Spleen (tissue), 11 donors: ENCODE measurements around the gene ZNF469. TPM values are rescaled to one million over a fixed set of nuclear protein-coding genes. Genes with fewer than 3 reads are reported as not detected.
"Not testable (repeated sequence)": the region's sequence is repeated elsewhere in the genome, so short reads cannot be mapped to it uniquely, and the experiment has no call there.

ENCODE experiments used
- DNase-seq: peaks from one replicate; pipeline ENCODE4 v3.0.0-alpha.2; 2020
- H3K27ac ChIP-seq, 8 donors: fragments of 200-600 bp; sonication (generic) in 7 of 8; 1 replicate in 4 of 8; 2 replicates in 4 of 8; pipeline versions ENCODE4 v1.5.0 to v1.8.0; 2016 to 2021; ENCODE audit warnings: inconsistent platforms in 4 of 8, mild to moderate bottlenecking in 4 of 8, moderate library complexity in 1 of 8
- H3K27me3 ChIP-seq, 7 donors: fragments of 200-600 bp; sonication (generic) in 6 of 7; replicated peaks in 1 of 7; 1 replicate in 4 of 7; 2 replicates in 3 of 7; pipeline versions ENCODE4 v1.5.0 to v1.8.0; 2016 to 2021; ENCODE audit warnings: inconsistent platforms in 3 of 7, mild to moderate bottlenecking in 1 of 7
- H3K36me3 ChIP-seq, 6 donors: fragments of 200-600 bp; sonication (generic) in 5 of 6; 1 replicate in 4 of 6; 2 replicates in 2 of 6; pipeline versions ENCODE4 v1.5.0 to v1.8.0; 2016 to 2021; ENCODE audit warnings: inconsistent platforms in 2 of 6
- H3K4me1 ChIP-seq, 6 donors: fragments of 200-600 bp; sonication (generic) in 5 of 6; 1 replicate in 3 of 6; 2 replicates in 3 of 6; pipeline versions ENCODE4 v1.5.0 to v1.8.0; 2016 to 2021; ENCODE audit warnings: inconsistent platforms in 3 of 6
- H3K4me3 ChIP-seq, 8 donors: fragments of 200-600 bp; sonication (generic) in 7 of 8; 1 replicate in 4 of 8; 2 replicates in 4 of 8; pipeline versions ENCODE4 v1.5.0 to v1.8.0; 2016 to 2021; ENCODE audit warnings: inconsistent platforms in 4 of 8, mild to moderate bottlenecking in 4 of 8, moderate library complexity in 2 of 8
- H3K9me3 ChIP-seq, 8 donors: fragments of 200-600 bp; sonication (generic) in 7 of 8; 1 replicate in 4 of 8; 2 replicates in 4 of 8; pipeline versions ENCODE4 v1.5.0 to v1.8.0; 2016 to 2021; ENCODE audit warnings: inconsistent platforms in 4 of 8
- POLR2A ChIP-seq, 3 donors: fragments of 450-650 bp; IDR thresholded peaks; one replicate each; pipeline ENCODE4 v1.5.1; 2017; ENCODE audit warnings: antibody characterized with exemption in 3 of 3, mild to moderate bottlenecking in 1 of 3
- POLR2AphosphoS5 ChIP-seq, 3 donors: sonication (generic); formaldehyde crosslinking; IDR thresholded peaks; one replicate each; pipeline ENCODE4 v1.5.1; 2017; ENCODE audit warnings: antibody characterized with exemption in 3 of 3
- WGBS, 5 donors: extraction: QIAGEN DNeasy Blood & Tissue Kit in 3 of 5; methylation state at CpG; one replicate each; pipeline versions ENCODE4 v1.1.5 to v1.1.7; 2013 to 2018; 5-methylcytosine and 5-hydroxymethylcytosine counted together
- intact Hi-C: fragments of 100-400 bp; cut with DNase I; formaldehyde crosslinking; loops from one replicate; pipeline ENCODE4 v1.15.0; 2023; ENCODE audit warnings: low total_unique reads
- polyA plus RNA-seq, 3 donors: library from polyadenylated mRNA; stranded (reverse); fragments of 200-250 nt; gene quantifications; one replicate each; pipeline ENCODE4 v1.2.1, GENCODE V29; 2013
- total RNA-seq, 7 donors: library from RNA; depleted of rRNA in 3 of 7; stranded (reverse); fragments of >200 nt in 3 of 7; fragmentation: NEBNext Ultra II Directional in 4 of 7; extraction: Animal tissue kit (Norgen Biotek cat#: 25700) in 4 of 7; gene quantifications; one replicate each; pipeline versions ENCODE4 v1.1.0 to v1.2.1, GENCODE V29; 2016 to 2021
- TF ChIP-seq, protein P1 (sequence below), 11 experiments: fragments of 200-600 bp in 7 of 11; fragments of 450-650 bp in 4 of 11; sonication (generic) in 4 of 11; IDR thresholded peaks in 8 of 11; conservative IDR thresholded peaks in 3 of 11; 1 replicate in 7 of 11; 2 replicates in 4 of 11; pipeline versions ENCODE4 v1.4.0 to v1.8.0; 2016 to 2021; ENCODE audit warnings: antibody characterized with exemption in 11 of 11, inconsistent platforms in 4 of 11, mild to moderate bottlenecking in 1 of 11
- donor health status: healthy with polysubstance abuse.
- donor health status: DM: no; HTN: no; CAD: no; lungs with moderate emphysema.
- donor health status: DM: no; HTN: no; CAD: no.
- donor health status: Bipolar disorder and iron deficiency.
- donor health status: healthy.
- donor health status: DM: no; HTN: no; CAD: no.
- donor health status: DM: yes; HTN: yes; CAD: no.

The ZNF469 gene
- total and polyA plus RNA-seq, 10 donors, result 0.27 to 8.0 (median 3.3) TPM

DNA sequence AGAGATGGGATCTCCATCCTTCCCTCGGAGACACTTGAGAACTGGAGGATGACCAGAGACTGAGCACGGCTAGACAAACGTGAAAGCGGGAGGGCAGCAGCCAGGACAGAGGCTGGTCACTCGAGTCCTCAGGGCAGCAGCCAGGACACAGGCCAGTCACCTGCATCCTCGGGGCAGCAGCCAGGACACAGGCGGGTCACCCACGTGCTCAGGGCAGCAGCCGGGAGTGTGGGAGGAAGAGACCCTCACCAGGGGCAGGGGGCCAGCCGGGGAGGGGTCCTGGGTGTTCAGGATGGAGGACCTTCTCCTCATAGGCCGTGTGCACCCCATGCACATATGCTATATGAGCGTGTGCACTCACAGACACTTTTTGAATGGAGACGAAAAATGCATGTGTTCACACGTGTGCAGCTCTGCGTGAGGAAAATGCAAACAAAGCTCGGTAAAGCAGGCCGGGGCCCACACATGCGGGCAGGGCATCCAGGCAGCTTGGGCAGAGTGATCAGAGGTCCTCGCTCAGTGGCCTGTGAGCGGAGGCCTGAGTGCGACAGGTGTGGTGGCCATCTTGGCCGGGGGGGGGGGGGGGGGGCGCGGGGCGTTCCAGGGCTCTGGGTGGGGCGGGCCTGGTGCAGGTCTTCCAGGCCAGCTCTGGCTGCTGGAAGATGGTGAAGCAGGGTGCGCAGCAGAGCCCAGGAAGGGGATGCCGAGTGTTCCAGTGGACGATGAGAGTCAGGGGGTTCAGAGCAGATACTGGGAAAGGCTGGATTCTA lies 26.7 kb downstream of the ZNF469 start:
- H3K36me3 ChIP-seq, result no peaks in the 10 kb centered on the region
- no peak overlapping the region for H3K27ac ChIP-seq
- DNase-seq, result no peak
- 88 to 92% (median 89%) methylated on average over 27 to 29 of the region's 29 CpGs for WGBS, 5 donors
- TF ChIP-seq POLR2AphosphoS5 (IDR thresholded peaks at IDR 0.05) (no peak), POLR2A (IDR thresholded peaks at IDR 0.05) (no peak)
- TF ChIP-seq, protein P1, sequence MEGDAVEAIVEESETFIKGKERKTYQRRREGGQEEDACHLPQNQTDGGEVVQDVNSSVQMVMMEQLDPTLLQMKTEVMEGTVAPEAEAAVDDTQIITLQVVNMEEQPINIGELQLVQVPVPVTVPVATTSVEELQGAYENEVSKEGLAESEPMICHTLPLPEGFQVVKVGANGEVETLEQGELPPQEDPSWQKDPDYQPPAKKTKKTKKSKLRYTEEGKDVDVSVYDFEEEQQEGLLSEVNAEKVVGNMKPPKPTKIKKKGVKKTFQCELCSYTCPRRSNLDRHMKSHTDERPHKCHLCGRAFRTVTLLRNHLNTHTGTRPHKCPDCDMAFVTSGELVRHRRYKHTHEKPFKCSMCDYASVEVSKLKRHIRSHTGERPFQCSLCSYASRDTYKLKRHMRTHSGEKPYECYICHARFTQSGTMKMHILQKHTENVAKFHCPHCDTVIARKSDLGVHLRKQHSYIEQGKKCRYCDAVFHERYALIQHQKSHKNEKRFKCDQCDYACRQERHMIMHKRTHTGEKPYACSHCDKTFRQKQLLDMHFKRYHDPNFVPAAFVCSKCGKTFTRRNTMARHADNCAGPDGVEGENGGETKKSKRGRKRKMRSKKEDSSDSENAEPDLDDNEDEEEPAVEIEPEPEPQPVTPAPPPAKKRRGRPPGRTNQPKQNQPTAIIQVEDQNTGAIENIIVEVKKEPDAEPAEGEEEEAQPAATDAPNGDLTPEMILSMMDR (IDR thresholded peaks at IDR 0.05 in 8 of 11, conservative IDR thresholded peaks at IDR 0.05 in 3 of 11), result no peak
- H3K4me3 ChIP-seq, result no peak overlapping the region
- intact Hi-C loops, result no loop called here
- peaks cover 0 to 16% (median 3%) of the 10 kb centered on the region in 6 donors for H3K4me1 ChIP-seq
- no peaks in the 10 kb centered on the region for H3K9me3 ChIP-seq
- H3K27me3 ChIP-seq, result no peaks in the 10 kb centered on the region

DNA sequence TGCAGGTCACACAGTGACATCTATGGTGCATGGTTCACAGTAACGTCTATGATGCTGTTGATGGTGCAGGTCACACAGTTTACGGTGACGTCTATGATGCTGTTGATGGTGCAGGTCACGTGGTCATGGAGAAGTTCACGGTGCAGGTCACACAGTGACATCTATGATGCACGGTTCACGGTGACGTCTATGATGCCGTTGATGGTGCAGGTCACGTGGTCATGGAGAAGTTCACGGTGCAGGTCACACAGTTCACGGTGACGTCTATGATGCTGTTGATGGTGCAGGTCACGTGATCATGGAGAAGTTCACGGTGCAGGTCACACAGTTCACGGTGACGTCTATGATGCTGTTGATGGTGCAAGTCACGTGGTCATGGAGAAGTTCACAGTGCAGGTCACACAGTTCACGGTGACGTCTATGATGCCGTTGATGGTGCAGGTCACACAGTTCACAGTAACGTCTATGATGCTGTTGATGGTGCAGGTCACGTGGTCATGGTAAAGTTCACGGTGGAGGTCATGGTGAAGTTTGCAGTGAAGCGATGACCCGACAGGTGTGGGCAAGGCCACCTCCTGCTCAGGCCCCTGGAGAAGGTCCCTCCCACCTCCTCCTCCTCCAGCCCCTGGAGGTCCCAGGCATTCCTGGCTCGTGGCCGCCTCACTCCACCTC lies 27.7 kb downstream of the ZNF469 start:
- H3K27ac ChIP-seq, H3K4me3 ChIP-seq, H3K9me3 ChIP-seq, H3K27me3 ChIP-seq, H3K36me3 ChIP-seq, DNase-seq, intact Hi-C loops: not testable (repeated sequence)
- 86 to 92% (median 91%) methylated on average over 28 of the region's 28 CpGs for WGBS, 5 donors
- peaks cover 0 to 16% (median 3%) of the 10 kb centered on the region in 6 donors for H3K4me1 ChIP-seq

DNA sequence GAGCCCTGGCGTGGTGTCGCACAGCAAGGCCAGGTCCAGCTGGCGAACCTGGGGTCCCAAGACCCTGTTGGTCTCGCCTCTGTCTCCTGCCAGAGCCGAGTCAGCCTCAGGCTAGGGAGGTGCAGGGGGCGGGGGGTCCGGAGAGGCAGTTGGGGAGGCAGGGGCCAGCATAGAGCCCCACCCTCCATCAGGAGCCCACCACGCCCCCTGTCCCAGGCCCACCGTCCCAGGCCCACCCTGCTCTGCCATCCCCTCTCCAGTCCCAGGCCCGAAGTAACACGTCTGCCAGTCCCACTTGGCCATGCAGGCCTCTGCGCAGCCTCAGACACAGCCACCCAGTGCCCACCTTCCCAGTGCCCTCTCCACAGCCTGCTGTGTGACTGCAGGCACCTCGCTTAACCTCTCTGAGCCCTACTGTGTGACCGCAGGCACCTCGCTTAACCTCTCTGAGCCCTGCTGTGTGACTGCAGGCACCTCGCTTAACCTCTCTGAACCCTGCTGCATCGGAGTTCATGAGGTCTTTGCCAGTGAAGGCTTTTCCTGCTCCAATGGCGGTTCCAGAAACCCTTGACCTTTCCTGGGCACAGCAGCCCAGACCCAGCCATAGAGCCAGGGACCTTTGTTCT lies 29.3 kb downstream of the ZNF469 start:
- H3K9me3 ChIP-seq, result no peaks in the 10 kb centered on the region
- no peaks in the 10 kb centered on the region for H3K36me3 ChIP-seq
- peaks cover 0 to under 1% (median 0%) of the 10 kb centered on the region in 7 donors for H3K27me3 ChIP-seq
- DNase-seq, result no peak
- TF ChIP-seq POLR2A (IDR thresholded peaks at IDR 0.05) (no peak), POLR2AphosphoS5 (IDR thresholded peaks at IDR 0.05) (no peak)
- TF ChIP-seq, protein P1 (IDR thresholded peaks at IDR 0.05 in 8 of 11, conservative IDR thresholded peaks at IDR 0.05 in 3 of 11), result no peak
- H3K27ac ChIP-seq, result no peak overlapping the region
- 87 to 96% (median 91%) methylated on average over 13 to 18 of the region's 18 CpGs for WGBS, 5 donors
- intact Hi-C loops, result no loop called here
- no peak overlapping the region for H3K4me3 ChIP-seq
- peaks cover 0 to 16% (median 3%) of the 10 kb centered on the region in 6 donors for H3K4me1 ChIP-seq

DNA sequence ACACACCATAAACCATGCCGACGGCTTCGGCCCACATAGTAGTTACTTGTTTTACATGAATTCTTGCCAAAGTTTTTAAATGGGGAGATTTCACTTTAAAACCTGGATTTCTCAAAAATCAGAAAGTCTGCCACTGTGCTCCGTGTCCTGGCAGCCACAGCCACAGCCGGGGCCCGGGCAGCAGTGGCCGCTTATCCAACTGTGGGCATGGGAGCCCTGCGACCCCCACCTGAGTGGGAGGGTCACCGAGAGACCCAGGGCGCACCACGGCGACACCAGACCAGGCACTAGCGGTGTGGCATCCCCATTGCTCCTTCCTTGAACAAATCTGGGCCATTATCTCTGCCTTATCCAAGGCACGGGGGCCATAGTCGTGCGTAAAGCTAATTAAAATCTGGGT lies 30.0 kb downstream of the ZNF469 start:
- no peak for TF ChIP-seq POLR2A (IDR thresholded peaks at IDR 0.05)
- no peak for TF ChIP-seq POLR2AphosphoS5 (IDR thresholded peaks at IDR 0.05)
- TF ChIP-seq, protein P1 (IDR thresholded peaks at IDR 0.05 in 8 of 11, conservative IDR thresholded peaks at IDR 0.05 in 3 of 11), result no peak
- WGBS, 5 donors, result 86 to 93% (median 90%) methylated on average over 15 to 16 of the region's 16 CpGs
- intact Hi-C loops, result no loop called here
- H3K9me3 ChIP-seq, result no peaks in the 10 kb centered on the region
- peaks cover 0 to 7% (median 0%) of the 10 kb centered on the region in 7 donors for H3K27me3 ChIP-seq
- H3K4me1 ChIP-seq, result peaks cover 0 to 10% (median 1%) of the 10 kb centered on the region in 6 donors
- H3K36me3 ChIP-seq, result no peaks in the 10 kb centered on the region
- no peak overlapping the region for H3K4me3 ChIP-seq
- DNase-seq, result no peak
- H3K27ac ChIP-seq, result no peak overlapping the region
